GM13977 (cell line): ENCODE results near the gene PRICKLE1.

Source experiments
- DNase-seq: peaks from one replicate; pipeline ENCODE4 v3.0.0; 2012; ENCODE audit warnings: low spot score
- in situ Hi-C: fragments of 300-500 bp; cut with MboI; formaldehyde crosslinking; loops from one replicate; pipeline ENCODE4 v1.12.0; 2022; ENCODE audit warnings: low sequenced_read_pairs, low pct_unique_long_range_greater_than_20kb, mixed read lengths, inconsistent platforms; ENCODE audit not compliant: unreplicated experiment
- TF ChIP-seq, protein P1 (sequence below): IDR thresholded peaks from 2 replicates; pipeline ENCODE4 v1.5.1; 2012; ENCODE audit warnings: mild to moderate bottlenecking, control low read depth; ENCODE audit not compliant: insufficient read depth; ENCODE audit errors: extremely low read depth, missing control alignments

Gene PRICKLE1

DNA sequence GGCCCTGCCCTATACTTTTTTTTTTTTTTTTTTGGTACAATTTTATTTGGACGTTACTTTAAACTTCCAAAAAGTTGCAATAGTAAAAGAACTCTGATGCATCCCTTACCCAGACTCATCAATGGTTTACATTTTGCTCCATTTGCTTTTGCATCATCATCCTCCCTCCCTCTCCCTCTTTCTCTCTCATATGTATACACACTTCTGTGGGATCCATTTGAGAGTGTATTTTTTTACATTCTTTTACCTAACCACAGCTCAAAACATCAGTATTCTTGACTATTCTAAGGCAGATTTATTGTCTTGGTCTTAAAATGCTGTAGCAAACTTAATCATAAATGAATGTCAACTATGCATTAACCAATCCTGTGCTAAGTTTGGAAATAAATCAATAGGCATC is 111.6 kb downstream of the PRICKLE1 start:
- TF ChIP-seq, protein P1, sequence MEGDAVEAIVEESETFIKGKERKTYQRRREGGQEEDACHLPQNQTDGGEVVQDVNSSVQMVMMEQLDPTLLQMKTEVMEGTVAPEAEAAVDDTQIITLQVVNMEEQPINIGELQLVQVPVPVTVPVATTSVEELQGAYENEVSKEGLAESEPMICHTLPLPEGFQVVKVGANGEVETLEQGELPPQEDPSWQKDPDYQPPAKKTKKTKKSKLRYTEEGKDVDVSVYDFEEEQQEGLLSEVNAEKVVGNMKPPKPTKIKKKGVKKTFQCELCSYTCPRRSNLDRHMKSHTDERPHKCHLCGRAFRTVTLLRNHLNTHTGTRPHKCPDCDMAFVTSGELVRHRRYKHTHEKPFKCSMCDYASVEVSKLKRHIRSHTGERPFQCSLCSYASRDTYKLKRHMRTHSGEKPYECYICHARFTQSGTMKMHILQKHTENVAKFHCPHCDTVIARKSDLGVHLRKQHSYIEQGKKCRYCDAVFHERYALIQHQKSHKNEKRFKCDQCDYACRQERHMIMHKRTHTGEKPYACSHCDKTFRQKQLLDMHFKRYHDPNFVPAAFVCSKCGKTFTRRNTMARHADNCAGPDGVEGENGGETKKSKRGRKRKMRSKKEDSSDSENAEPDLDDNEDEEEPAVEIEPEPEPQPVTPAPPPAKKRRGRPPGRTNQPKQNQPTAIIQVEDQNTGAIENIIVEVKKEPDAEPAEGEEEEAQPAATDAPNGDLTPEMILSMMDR: no peak
- in situ Hi-C loops: loop anchor here (25.0 kb wide), 1 partner anchor 809 kb away; no protein-coding TSS in a partner anchor
- DNase-seq: no peak

DNA sequence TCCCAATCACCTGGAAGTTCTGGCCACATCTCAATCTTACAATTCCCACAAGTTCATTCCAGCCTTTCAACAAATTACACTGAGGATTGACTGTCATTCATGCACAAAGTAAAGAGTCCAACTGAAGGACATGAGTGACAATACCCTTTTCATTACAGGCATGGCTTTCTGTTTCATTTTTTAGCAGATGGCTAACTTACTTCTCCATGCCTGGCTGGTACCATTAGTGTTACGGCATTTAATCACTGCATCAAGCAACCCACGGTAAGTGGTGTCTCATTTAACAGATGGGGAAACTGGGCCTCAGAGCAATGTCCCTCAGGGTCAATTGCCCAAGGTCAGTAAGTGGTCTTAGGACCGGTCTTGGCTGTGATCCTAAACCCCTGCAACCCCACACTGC is 114.4 kb downstream of the PRICKLE1 start:
- TF ChIP-seq, protein P1: no peak
- DNase-seq: no peak
- in situ Hi-C loops: loop anchor here (25.0 kb wide), 1 partner anchor 812 kb away; no protein-coding TSS in a partner anchor

DNA sequence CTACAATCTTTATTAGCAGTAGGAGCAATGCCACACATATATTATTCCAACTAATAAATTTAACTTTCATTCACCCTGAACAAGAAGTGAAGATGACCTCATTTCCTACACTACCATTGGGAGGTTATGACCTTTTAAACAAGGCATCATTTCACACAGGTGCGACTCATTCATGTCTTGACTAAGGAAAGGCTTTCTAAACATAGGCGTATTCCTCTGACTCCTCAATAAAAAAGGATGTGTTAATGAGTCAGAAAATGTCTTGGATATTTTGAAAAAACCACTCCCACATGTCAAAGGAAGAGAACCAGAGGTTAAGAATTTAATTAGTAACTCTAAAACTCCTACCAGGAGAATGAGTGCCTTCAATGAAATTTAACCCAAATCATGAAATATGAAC is 115.2 kb downstream of the PRICKLE1 start:
- in situ Hi-C loops: no loop called here
- DNase-seq: no peak
- TF ChIP-seq, protein P1: no peak

DNA sequence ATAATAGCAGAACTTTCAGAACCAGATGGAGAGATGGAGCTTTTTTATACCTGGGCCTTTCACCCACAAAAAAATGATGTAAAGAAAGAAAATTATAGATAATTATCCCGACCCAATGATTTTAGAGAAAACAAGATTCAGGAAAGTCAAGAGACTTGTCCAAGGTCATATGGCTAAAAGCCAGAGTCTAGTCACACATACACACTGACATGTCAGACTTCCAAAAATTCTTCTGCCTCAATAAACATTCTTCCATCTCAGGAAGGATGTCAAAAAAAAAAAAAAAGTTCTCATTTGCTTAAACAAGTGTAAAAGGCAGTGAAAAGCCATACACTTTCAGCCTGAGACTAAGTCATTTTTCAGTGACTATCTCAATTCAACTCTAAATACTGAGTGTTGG is 116.0 kb downstream of the PRICKLE1 start:
- no peak for DNase-seq
- in situ Hi-C loops: no loop called here
- TF ChIP-seq, protein P1: no peak

DNA sequence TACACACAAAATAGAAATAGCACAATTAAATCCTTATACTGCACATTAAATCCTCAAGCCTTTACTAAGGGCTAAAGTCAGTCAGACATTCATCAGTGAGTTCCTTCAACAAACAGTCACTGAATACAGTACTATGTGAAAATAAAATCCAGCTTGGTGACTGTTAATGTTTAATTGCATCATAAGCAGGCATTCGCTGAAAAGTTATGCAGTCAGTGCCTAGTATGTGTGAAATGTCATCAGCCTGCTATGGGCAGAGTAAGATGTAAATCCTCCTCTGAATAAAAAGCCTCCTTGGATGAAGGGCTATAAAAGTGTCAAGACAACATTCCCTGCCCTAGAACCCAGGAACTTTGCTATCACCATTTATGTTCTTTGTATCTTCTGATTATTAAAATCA is 116.4 kb downstream of the PRICKLE1 start:
- DNase-seq: no peak

DNA sequence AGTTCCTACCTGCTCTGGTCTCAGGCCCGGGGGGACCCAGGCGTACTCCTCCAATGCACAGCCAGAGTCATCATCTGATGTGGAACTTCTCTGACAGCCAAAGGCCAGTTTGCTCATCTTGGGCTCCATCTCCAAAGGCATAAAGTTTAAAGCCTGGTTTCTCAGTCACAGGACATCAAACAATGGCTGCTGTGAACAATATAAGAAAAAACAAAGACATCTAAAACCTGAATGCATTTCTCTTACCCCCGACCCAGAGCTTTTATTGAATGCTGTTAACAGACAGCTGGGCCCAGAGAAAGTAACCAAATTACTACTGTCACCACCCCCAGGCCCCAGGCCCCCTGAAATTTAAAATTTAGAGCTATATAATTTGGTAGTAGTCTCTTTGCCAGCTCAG is 117.2 kb downstream of the PRICKLE1 start:
- TF ChIP-seq, protein P1: no peak
- in situ Hi-C loops: no loop called here
- DNase-seq: no peak

More for the DNA sequence above, 116.4 kb downstream of the PRICKLE1 start:
- in situ Hi-C loops: no loop called here
- TF ChIP-seq, protein P1: no peak
